Measurements from ENCODE around the gene MAPK12.

DNA sequence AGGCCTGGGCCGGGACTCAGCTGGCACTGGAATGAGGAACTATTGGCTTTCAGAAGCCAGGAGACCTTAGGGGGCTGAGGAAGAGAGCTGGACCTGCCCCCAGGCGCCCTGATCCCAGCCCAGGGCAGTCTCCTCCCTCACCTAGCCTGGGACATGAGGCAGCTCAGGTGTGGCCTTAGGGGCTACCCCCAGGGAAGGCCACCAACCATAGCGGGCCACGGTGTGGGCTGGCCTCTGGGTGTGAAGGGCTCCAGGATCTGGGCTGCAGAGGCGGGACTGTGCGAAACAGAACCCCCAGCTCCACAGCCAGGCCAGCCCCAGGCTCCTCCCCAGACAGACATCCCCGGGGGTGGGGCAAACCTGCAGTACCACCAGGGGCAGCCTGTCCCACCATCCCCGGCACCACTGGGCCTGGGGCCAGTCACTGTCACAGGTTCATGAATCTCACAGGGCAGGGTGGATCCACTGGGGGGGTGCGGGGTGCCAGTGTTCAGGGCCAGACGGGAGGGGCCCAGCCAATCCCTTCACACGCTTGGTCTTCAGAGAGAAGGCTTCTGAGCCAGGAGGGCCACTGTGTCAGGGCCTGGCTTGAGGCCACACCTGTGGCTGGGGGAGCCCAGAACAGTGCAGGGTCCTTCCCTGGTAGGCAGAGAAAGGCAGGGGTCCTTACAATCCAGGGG, 42.5 kb upstream of the MAPK12 start:
- TF ChIP-seq, protein P1, sequence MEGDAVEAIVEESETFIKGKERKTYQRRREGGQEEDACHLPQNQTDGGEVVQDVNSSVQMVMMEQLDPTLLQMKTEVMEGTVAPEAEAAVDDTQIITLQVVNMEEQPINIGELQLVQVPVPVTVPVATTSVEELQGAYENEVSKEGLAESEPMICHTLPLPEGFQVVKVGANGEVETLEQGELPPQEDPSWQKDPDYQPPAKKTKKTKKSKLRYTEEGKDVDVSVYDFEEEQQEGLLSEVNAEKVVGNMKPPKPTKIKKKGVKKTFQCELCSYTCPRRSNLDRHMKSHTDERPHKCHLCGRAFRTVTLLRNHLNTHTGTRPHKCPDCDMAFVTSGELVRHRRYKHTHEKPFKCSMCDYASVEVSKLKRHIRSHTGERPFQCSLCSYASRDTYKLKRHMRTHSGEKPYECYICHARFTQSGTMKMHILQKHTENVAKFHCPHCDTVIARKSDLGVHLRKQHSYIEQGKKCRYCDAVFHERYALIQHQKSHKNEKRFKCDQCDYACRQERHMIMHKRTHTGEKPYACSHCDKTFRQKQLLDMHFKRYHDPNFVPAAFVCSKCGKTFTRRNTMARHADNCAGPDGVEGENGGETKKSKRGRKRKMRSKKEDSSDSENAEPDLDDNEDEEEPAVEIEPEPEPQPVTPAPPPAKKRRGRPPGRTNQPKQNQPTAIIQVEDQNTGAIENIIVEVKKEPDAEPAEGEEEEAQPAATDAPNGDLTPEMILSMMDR (conservative IDR thresholded peaks at IDR 0.05; ENCODE audit: low read depth, low read length), result no peak; the same call in 1 of the 2 replicates
- TF ChIP-seq POLR2A (IDR thresholded peaks at IDR 0.05; ENCODE audit: low read depth, low read length) (no peak), RAD21 (IDR thresholded peaks at IDR 0.05; ENCODE audit: low read length) (no peak), FOS (IDR thresholded peaks at IDR 0.05; ENCODE audit: low read depth, low read length) (no peak), RFX5 (IDR thresholded peaks at IDR 0.05; ENCODE audit: low read depth, low read length) (no peak), CEBPB (IDR thresholded peaks at IDR 0.05; ENCODE audit: low read depth, low read length) (no peak)
